DND-41 (cell line): Measurements from ENCODE around the gene NEURL3.

Experiments used
- ATAC-seq: fragments of 200-7000 bp; cut with Tn5 transposase; 3 replicates; pipeline ENCODE4 v1.9.1; 2021; ENCODE audit warnings: low read depth; ENCODE audit not compliant: insufficient read depth
- DNase-seq: peaks from one replicate; pipeline ENCODE4 v3.0.0-alpha.2; 2020
- H2AFZ ChIP-seq: 2 replicates; pipeline ENCODE4 v1.6.0; 2012; ENCODE audit warnings: low read depth, low read length
- H3K27ac ChIP-seq: 2 replicates; pipeline ENCODE4 v1.5.1; 2012; ENCODE audit warnings: low read length, inconsistent platforms
- H3K27me3 ChIP-seq: fragments of 200-600 bp; sonication (generic); 2 replicates; pipeline ENCODE4 v1.6.0; 2012; ENCODE audit warnings: low read length, mild to moderate bottlenecking, inconsistent platforms; ENCODE audit not compliant: insufficient read depth, poor library complexity
- H3K36me3 ChIP-seq: 2 replicates; pipeline ENCODE4 v1.5.1; 2012; ENCODE audit warnings: low read length, inconsistent platforms; ENCODE audit not compliant: insufficient read depth
- H3K4me1 ChIP-seq: 2 replicates; pipeline ENCODE4 v1.5.1; 2012; ENCODE audit warnings: mild to moderate bottlenecking, low read length; ENCODE audit not compliant: insufficient read depth
- H3K4me2 ChIP-seq: 2 replicates; pipeline ENCODE4 v1.6.0; 2012; ENCODE audit warnings: mild to moderate bottlenecking, moderate library complexity, low read length, inconsistent platforms; ENCODE audit not compliant: insufficient read depth
- H3K4me3 ChIP-seq, 2 experiments: fragments of 200-600 bp in 1 of 2; shearing (Covaris generic) in 1 of 2; 2 replicates each; pipeline ENCODE4 v1.5.1; 2012 to 2016; ENCODE audit warnings: inconsistent platforms in 2 of 2, low read length in 2 of 2, mild to moderate bottlenecking in 2 of 2, low read depth in 1 of 2, moderate library complexity in 1 of 2
- H3K79me2 ChIP-seq: 2 replicates; pipeline ENCODE4 v1.6.0; 2012; ENCODE audit warnings: low read length, inconsistent platforms; ENCODE audit not compliant: insufficient read depth
- H3K9ac ChIP-seq: 2 replicates; pipeline ENCODE4 v1.6.0; 2012; ENCODE audit warnings: low read depth, mild to moderate bottlenecking, inconsistent platforms, low read length, moderate library complexity
- H3K9me3 ChIP-seq: 2 replicates; pipeline ENCODE4 v1.5.1; 2012; ENCODE audit warnings: low read length, moderate library complexity, mild to moderate bottlenecking, inconsistent platforms; ENCODE audit not compliant: insufficient read depth, severe bottlenecking
- H4K20me1 ChIP-seq: 2 replicates; pipeline ENCODE4 v1.6.0; 2012; ENCODE audit warnings: low read length; ENCODE audit not compliant: insufficient read depth
- EZH2 ChIP-seq: IDR thresholded peaks from 3 replicates; pipeline ENCODE4 v1.6.1; 2012; ENCODE audit warnings: borderline replicate concordance, low read depth, mild to moderate bottlenecking, moderate library complexity, low read length, inconsistent platforms; ENCODE audit not compliant: severe bottlenecking
- TF ChIP-seq, protein P1 (sequence below): IDR thresholded peaks from 2 replicates; pipeline ENCODE4 v1.5.1; 2012; ENCODE audit warnings: borderline replicate concordance, low read length, moderate library complexity, mild to moderate bottlenecking; ENCODE audit not compliant: poor library complexity, severe bottlenecking; ENCODE audit errors: extremely low read depth

The NEURL3 gene

GRCh38 chr2:96523659-96524481 lies 18.7 kb upstream of the NEURL3 start:
- no peak overlapping the region for H2AFZ ChIP-seq
- no peaks in the 10 kb centered on the region for H3K36me3 ChIP-seq
- DNase-seq (no peak), ATAC-seq (no peak)
- no peak overlapping the region for H3K9ac ChIP-seq
- no peak for TF ChIP-seq EZH2
- TF ChIP-seq, protein P1, sequence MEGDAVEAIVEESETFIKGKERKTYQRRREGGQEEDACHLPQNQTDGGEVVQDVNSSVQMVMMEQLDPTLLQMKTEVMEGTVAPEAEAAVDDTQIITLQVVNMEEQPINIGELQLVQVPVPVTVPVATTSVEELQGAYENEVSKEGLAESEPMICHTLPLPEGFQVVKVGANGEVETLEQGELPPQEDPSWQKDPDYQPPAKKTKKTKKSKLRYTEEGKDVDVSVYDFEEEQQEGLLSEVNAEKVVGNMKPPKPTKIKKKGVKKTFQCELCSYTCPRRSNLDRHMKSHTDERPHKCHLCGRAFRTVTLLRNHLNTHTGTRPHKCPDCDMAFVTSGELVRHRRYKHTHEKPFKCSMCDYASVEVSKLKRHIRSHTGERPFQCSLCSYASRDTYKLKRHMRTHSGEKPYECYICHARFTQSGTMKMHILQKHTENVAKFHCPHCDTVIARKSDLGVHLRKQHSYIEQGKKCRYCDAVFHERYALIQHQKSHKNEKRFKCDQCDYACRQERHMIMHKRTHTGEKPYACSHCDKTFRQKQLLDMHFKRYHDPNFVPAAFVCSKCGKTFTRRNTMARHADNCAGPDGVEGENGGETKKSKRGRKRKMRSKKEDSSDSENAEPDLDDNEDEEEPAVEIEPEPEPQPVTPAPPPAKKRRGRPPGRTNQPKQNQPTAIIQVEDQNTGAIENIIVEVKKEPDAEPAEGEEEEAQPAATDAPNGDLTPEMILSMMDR = no peak
- H3K4me2 ChIP-seq = no peak overlapping the region
- no peak overlapping the region for H3K27ac ChIP-seq
- H3K27me3 ChIP-seq = peaks cover 20% of the 10 kb centered on the region
- peaks cover 20% of the 10 kb centered on the region for H3K4me1 ChIP-seq
- H3K4me3 ChIP-seq = no peak overlapping the region
- H3K9me3 ChIP-seq = no peaks in the 10 kb centered on the region
- no peaks in the 10 kb centered on the region for H3K79me2 ChIP-seq
- peaks cover 5% of the 10 kb centered on the region; the same call in 1 of the 2 replicates for H4K20me1 ChIP-seq

- Histone ChIP-seq H3K9ac (no peak overlapping the region), H3K4me1 (peaks cover 9% of the 10 kb centered on the region), H3K27me3 (peaks cover 15% of the 10 kb centered on the region), H2AFZ (no peak overlapping the region), H3K36me3 (no peaks in the 10 kb centered on the region), H3K4me3 (no peak overlapping the region), H3K79me2 (no peaks in the 10 kb centered on the region), H3K27ac (no peak overlapping the region), H4K20me1 (no peaks in the 10 kb centered on the region), H3K4me2 (no peak overlapping the region), H3K9me3 (no peaks in the 10 kb centered on the region)
- DNase-seq (no peak), ATAC-seq (no peak)
- TF ChIP-seq EZH2 = no peak
- TF ChIP-seq, protein P1 = no peak
These were observed 17.4 kb upstream of the NEURL3 start for GRCh38 chr2:96522304-96523203.

DNA sequence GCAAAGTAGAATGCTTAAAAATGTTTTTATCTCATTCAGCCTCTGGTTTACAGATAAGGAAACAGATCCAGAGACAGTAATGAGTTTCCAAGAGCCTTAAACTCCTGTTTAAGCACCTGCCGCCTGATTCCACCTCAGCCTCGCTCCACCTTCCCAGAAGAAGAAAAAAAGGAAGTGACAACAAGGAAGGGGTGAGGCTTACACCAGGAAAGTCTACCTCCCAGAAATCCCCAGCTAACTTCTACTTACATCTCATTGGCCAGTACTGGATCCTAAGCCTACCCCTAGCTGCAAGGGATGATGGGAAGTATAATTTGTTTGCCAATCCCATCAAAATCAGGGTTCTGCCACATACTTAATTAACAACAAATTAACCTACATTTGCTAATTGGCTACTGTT lies 16.1 kb upstream of the NEURL3 start:
- H3K27ac ChIP-seq = no peak overlapping the region
- no peak overlapping the region for H3K4me2 ChIP-seq
- no peak overlapping the region for H3K9ac ChIP-seq
- no peaks in the 10 kb centered on the region for H4K20me1 ChIP-seq
- no peak overlapping the region for H3K4me3 ChIP-seq
- H3K27me3 ChIP-seq = peaks cover 6% of the 10 kb centered on the region
- H2AFZ ChIP-seq = no peak overlapping the region
- no peak for TF ChIP-seq EZH2
- TF ChIP-seq, protein P1 = no peak
- no peak for DNase-seq
- H3K36me3 ChIP-seq = no peaks in the 10 kb centered on the region
- H3K79me2 ChIP-seq = no peaks in the 10 kb centered on the region
- H3K9me3 ChIP-seq = peaks cover 5% of the 10 kb centered on the region
- no peaks in the 10 kb centered on the region for H3K4me1 ChIP-seq
- no peak for ATAC-seq
